HG02571 (cell line): ENCODE data around the gene WIPF3.

Experiments
- ATAC-seq: cut with Tn5 transposase; IDR thresholded peaks from one replicate; pipeline ENCODE4 v1.9.1; 2021; ENCODE audit warnings: mild to moderate bottlenecking, moderate library complexity; ENCODE audit not compliant: unreplicated experiment

WIPF3 gene

DNA sequence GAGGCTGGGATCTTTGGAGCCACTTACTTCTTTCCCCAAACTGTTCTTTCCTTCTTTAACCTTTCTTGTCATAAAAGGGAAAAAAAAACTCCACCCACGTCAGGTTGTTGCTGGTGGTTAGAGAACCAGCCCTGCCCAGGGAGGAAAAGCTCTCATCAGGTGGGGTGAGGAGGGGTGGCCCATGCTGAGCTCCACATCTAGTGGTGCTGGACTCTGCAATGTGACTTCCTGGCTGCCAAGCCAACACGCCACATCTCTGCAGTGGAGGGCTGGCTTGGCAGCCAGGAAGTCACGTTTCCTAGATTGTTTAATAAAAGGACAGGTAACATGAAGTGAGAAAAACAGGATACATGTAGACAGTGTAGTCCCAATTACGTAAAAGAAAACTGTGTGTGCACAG is 37.4 kb downstream of the WIPF3 start:
- ATAC-seq, result no peak

DNA sequence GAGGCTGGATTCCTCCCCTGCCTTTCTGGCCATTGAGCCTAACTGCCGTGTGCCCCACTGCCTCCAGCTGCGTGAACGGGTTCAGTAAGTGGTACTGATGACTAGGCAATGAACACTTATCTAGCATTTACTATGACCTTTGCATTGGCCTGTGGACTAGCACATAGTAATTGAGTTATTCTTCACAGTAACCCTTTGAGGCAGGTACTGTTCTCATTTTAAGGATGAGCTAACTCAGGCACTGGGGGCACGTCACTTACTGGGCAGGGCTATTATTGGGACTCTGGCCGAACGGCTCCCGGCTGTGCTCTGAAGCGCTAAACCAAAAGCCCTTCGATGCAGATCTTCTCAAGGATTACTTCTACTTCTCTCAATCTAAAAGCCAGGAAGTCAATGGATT is 38.3 kb downstream of the WIPF3 start:
- no peak for ATAC-seq

GRCh38 chr7:29847496-29847895 is 41.2 kb downstream of the WIPF3 start:
- no peak for ATAC-seq

GRCh38 chr7:29847916-29848315 is 41.6 kb downstream of the WIPF3 start:
- ATAC-seq, result no peak

DNA sequence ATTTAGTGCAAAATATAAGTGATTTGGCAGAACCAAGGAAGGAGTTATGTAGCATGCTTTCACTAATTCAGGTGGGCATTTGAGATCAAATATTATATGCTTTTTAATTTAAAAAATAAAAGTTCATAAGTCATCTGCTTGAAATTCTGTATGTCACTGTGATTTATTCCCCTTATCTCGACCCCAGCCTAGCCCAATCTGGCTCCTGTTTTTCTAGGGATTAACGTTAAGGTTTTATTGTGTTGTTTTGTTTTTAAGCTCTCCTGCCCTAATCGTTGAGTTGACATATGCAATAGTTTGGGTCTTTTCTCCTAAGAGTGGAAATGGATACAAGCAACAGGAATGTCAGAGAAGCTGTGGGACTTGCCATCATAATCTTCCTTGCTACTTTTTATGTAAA is 42.6 kb downstream of the WIPF3 start:
- ATAC-seq, result no peak

- no peak for ATAC-seq
Measured at GRCh38 chr7:29851487-29851886, 45.2 kb downstream of the WIPF3 start.

DNA sequence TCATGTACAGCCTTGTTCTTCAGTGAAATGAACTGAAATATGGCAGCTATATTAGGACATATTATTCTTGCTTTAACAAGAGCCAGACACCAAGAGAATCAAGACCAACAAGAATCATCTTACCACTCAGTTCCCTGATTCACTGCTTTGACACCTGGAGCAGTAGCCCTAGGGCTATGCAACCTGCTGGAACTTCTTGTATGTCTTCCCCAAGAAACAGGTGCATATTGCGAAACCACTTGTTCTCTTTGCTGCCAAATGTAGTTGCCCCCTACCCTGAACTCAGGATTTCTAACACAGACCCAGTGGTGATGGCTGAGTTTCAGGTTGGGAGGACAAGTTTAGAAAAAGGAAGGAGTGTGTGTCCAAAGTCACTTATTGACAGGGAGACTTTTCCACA is 46.1 kb downstream of the WIPF3 start:
- no peak for ATAC-seq

- ATAC-seq, result no peak
Measured at GRCh38 chr7:29853072-29853471, 46.8 kb downstream of the WIPF3 start.

GRCh38 chr7:29853789-29854188 is 47.5 kb downstream of the WIPF3 start:
- ATAC-seq, result no peak

- ATAC-seq, result no peak
Measured at GRCh38 chr7:29854257-29854938, 48.1 kb downstream of the WIPF3 start.

DNA sequence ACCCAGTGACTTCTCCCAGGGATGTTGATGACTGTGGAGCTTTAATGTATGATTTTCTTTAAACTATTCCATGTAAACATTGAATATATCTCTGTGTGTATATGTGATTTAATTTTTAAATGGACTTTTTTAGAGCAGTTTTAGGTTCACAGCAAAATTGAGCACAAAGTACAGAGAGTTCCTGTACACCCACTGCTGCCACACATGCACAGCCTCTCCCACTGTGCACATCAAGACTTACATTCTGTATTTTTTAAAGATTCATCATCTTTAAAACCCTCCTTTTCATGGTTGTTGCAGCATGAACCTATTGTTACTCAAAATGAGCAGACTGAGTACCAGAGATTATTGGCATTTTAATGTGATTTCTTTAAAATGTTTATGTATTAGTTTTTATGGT is 51.3 kb downstream of the WIPF3 start:
- no peak for ATAC-seq

GRCh38 chr7:29858191-29858951 is 52.1 kb downstream of the WIPF3 start:
- no peak for ATAC-seq

DNA sequence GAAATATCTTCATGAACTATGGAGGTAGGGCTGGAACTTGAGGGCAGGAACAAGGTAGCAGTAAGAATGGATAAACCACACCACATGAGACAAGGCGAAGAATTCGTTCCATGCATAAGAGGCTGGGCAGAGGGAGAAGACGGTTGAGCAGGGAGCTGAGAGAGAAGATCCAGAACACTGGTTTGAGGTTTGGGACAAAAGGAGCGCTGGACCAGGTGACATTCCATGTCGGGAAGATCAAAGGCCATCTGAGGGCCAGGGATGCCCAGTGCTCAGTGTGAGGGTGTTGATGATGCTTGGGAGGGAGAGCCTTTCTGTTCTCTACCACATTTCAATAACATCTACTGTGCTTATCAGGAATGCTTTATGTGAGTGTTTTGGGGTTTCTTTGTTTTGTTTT is 52.8 kb downstream of the WIPF3 start:
- ATAC-seq, result no peak

- no peak for ATAC-seq
Measured at GRCh38 chr7:29859524-29860185, 53.3 kb downstream of the WIPF3 start.

DNA sequence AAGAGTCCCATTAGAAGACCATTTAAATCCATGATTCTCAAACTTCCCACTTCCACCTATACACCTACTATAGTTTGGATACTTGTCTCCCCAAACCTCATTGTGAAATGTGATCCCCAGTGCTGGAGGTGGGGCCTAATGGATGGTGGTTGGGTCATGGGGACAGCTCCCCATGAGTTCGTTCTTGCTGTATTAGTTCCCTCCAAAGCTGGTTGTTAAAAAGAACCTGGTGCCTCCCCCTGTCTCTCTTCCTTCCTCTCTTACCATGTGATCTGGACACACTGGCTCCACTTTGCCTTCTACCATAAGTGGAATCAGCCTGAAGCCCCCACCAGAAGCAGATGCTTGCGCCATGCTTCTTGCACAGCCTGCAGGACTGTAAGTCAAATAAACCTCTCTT is 53.9 kb downstream of the WIPF3 start:
- no peak for ATAC-seq

DNA sequence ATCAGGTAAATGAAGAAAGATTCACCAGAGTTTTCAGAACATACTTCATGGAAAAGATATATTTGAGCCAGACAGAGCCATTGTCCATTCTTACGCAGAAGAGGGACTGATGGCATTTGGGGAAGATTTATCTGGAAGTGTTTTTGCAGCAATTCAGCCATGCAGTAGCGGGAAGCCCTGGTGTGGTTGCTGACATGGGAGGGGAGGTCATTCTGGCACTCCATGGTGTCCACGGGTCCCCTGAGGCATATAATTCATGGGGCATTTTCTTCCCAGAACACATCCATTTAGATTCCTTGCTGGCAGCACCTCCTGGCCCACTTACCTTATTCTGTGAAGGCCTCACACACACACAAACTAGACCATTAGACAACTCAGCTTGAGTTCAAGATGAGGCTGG is 55.6 kb downstream of the WIPF3 start:
- no peak for ATAC-seq

DNA sequence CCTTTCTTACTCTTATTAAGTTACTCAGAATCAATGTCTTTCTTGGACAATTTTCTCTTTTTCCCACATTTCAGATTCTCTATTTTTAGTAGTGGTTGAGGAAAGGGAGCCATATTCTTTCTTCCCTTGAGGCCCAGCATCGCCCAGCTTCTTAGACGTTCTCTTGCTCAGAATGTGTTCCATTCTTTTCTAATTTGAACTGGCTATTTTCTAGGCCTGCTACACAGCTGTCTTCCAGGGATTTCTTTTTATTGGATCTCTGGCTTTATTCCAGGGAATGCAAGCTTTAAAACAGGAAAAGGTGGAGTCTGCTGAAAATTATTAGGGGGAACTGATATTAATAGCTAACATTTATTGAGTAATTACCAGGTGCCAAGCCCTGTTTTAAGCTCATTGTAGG is 58.3 kb downstream of the WIPF3 start:
- no peak for ATAC-seq

DNA sequence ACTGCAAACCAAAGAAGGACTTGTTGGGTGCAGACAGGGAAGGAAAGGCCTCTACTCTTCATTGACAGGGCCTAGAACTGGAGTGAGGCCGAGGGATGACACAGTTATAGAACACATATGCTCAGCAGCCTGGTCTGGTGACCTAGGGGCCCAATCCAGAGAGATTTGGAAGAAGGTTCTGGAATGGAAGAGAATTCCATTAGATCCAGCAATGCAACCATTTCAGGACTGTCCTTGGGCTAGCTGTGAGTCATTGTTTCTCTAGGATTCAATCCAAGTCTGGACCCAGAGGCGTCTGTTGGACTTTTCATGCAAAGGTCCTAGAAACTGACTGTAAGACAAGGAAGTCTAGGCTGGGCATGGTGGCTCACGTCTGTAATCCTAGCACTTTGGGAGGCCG is 59.2 kb downstream of the WIPF3 start:
- ATAC-seq, result no peak

GRCh38 chr7:29866490-29866930 is 60.2 kb downstream of the WIPF3 start:
- no peak for ATAC-seq

- no peak for ATAC-seq
Measured at GRCh38 chr7:29871787-29872398, 65.6 kb downstream of the WIPF3 start.

GRCh38 chr7:29873644-29874294 is 67.5 kb downstream of the WIPF3 start:
- ATAC-seq, result no peak
